Lung (tissue), 12 donors: ENCODE results near the gene EGFLAM. TPM values are rescaled to one million over a fixed set of nuclear protein-coding genes. Genes with fewer than 3 reads are reported as not detected.

Experiments used
- ATAC-seq: fragments of 200-7000 bp; cut with Tn5 transposase; one replicate; pipeline ENCODE4 v1.9.1; 2020; ENCODE audit warnings: moderate number of reproducible peaks; ENCODE audit not compliant: insufficient read depth, low FRiP score
- DNase-seq, 3 donors: peaks; one replicate each; pipeline ENCODE4 v3.0.0-alpha.2; 2013 to 2017
- H3K27ac ChIP-seq, 2 donors: one replicate each; pipeline ENCODE4 v1.5.1; 2013; ENCODE audit warnings: mild to moderate bottlenecking in 2 of 2, moderate library complexity in 2 of 2, control low read depth in 1 of 2, inconsistent platforms in 1 of 2, low read depth in 1 of 2, low read length in 1 of 2
- H3K27me3 ChIP-seq, 3 donors: one replicate each; pipeline ENCODE4 v1.5.1; 2013; ENCODE audit warnings: low read length in 2 of 3; ENCODE audit not compliant: control insufficient read depth in 3 of 3, insufficient read depth in 3 of 3
- H3K36me3 ChIP-seq, 4 donors: one replicate each; pipeline ENCODE4 v1.5.1; 2013; ENCODE audit warnings: low read length in 4 of 4, mild to moderate bottlenecking in 1 of 4, moderate library complexity in 1 of 4; ENCODE audit not compliant: control insufficient read depth in 4 of 4, insufficient read depth in 4 of 4
- H3K4me1 ChIP-seq, 5 donors: one replicate each; pipeline ENCODE4 v1.5.1; 2013; ENCODE audit warnings: low read length in 5 of 5, mild to moderate bottlenecking in 2 of 5, moderate library complexity in 1 of 5; ENCODE audit not compliant: control insufficient read depth in 5 of 5, insufficient read depth in 5 of 5
- H3K4me3 ChIP-seq: one replicate; pipeline ENCODE4 v1.5.1; 2013; ENCODE audit warnings: mild to moderate bottlenecking, control low read depth, moderate library complexity
- H3K9ac ChIP-seq, 2 donors: one replicate each; pipeline ENCODE4 v1.5.1; 2013; ENCODE audit warnings: low read length in 2 of 2, control low read depth in 1 of 2; ENCODE audit not compliant: insufficient read depth in 1 of 2
- H3K9me3 ChIP-seq, 4 donors: one replicate each; pipeline ENCODE4 v1.5.1; 2013; ENCODE audit warnings: low read length in 3 of 4, mild to moderate bottlenecking in 1 of 4, moderate library complexity in 1 of 4; ENCODE audit not compliant: control insufficient read depth in 4 of 4, insufficient read depth in 3 of 4
- WGBS, 2 donors: extraction: QIAGEN DNeasy Blood & Tissue Kit; methylation state at CpG; one replicate each; pipeline ENCODE4 v1.1.7; 2013; 5-methylcytosine and 5-hydroxymethylcytosine counted together
- polyA plus RNA-seq, 2 donors: library from polyadenylated mRNA; stranded (reverse); fragments of 200-250 nt; gene quantifications; one replicate each; pipeline ENCODE4 v1.2.1, GENCODE V29; 2013
- total RNA-seq, 2 donors: library from RNA; depleted of rRNA in 1 of 2; stranded (reverse); fragments of >200 nt in 1 of 2; gene quantifications; one replicate each; pipeline ENCODE4 v1.2.1, GENCODE V29; 2014 to 2021
- TF ChIP-seq, protein P1 (sequence below): IDR thresholded peaks from 2 replicates; pipeline ENCODE4 v1.5.1; 2012; ENCODE audit warnings: mild to moderate bottlenecking; ENCODE audit errors: control extremely low read depth, extremely low read depth
- donor health status: control.
- donor health status: control.
- donor health status: Bipolar disorder and iron deficiency.
- donor health status: healthy.
- donor health status: DM: yes; HTN: yes; CAD: no.

The EGFLAM gene
- total and polyA plus RNA-seq, 4 donors = 0.41 to 7.6 (median 1.3) TPM

DNA sequence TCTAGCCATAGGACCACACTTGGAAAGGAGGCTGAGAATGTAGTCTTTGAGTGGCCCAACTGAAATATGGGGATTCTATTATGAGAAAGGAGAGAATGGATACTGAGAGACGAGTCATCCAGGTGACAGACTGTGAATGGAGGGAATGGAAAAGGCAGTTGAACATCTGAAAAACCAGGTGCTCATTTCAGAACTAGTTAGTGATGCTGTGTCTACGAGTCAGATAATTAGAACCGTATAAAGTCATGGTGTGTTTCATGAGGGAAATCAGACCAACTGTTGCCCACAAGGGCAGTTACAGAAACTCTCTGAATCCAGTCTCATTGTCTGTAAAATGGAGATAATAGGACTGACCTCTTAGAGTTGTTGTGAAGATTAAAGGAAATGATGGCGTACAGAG lies 86.5 kb downstream of the EGFLAM start:
- H3K4me1 ChIP-seq = no peaks in the 10 kb centered on the region

DNA sequence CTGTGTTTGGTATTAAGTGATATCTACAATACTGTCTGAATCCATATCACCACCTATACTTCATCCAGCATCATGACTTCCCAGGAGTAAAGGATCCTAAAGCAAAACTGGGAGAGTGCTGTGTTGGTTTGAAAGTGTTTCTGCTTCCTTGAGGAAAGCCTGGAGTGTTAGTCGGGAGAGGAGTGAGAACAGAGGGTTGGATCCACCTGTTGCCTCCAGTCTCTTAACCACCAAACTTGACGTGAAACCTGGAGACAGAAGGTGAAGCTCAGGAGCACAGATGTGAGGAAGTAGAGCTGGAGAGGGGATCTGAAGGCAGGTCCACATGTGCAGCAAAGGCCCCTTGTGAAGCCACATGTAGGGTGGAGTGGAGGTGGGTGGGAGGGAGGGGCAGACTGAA lies 88.2 kb downstream of the EGFLAM start:
- no peak for DNase-seq
- Histone ChIP-seq H3K27ac (no peak overlapping the region), H3K36me3 (no peaks in the 10 kb centered on the region), H3K9me3 (no peaks in the 10 kb centered on the region), H3K9ac (no peak overlapping the region), H3K4me3 (no peak overlapping the region), H3K4me1 (no peaks in the 10 kb centered on the region), H3K27me3 (no peaks in the 10 kb centered on the region)
- ATAC-seq = no peak
- TF ChIP-seq, protein P1, sequence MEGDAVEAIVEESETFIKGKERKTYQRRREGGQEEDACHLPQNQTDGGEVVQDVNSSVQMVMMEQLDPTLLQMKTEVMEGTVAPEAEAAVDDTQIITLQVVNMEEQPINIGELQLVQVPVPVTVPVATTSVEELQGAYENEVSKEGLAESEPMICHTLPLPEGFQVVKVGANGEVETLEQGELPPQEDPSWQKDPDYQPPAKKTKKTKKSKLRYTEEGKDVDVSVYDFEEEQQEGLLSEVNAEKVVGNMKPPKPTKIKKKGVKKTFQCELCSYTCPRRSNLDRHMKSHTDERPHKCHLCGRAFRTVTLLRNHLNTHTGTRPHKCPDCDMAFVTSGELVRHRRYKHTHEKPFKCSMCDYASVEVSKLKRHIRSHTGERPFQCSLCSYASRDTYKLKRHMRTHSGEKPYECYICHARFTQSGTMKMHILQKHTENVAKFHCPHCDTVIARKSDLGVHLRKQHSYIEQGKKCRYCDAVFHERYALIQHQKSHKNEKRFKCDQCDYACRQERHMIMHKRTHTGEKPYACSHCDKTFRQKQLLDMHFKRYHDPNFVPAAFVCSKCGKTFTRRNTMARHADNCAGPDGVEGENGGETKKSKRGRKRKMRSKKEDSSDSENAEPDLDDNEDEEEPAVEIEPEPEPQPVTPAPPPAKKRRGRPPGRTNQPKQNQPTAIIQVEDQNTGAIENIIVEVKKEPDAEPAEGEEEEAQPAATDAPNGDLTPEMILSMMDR = no peak
- 97 to 98% methylated on average over 2 of the region's 2 CpGs for WGBS, 2 donors

More for the DNA sequence above, 86.5 kb downstream of the EGFLAM start:
- Histone ChIP-seq H3K36me3 (no peaks in the 10 kb centered on the region), H3K9ac (no peak overlapping the region), H3K27me3 (no peaks in the 10 kb centered on the region), H3K9me3 (no peaks in the 10 kb centered on the region), H3K27ac (no peak overlapping the region), H3K4me3 (no peak overlapping the region)
- DNase-seq (no peak), ATAC-seq (no peak)
- 88 to 92% methylated on average over 4 of the region's 4 CpGs for WGBS, 2 donors
- TF ChIP-seq, protein P1 = no peak

DNA sequence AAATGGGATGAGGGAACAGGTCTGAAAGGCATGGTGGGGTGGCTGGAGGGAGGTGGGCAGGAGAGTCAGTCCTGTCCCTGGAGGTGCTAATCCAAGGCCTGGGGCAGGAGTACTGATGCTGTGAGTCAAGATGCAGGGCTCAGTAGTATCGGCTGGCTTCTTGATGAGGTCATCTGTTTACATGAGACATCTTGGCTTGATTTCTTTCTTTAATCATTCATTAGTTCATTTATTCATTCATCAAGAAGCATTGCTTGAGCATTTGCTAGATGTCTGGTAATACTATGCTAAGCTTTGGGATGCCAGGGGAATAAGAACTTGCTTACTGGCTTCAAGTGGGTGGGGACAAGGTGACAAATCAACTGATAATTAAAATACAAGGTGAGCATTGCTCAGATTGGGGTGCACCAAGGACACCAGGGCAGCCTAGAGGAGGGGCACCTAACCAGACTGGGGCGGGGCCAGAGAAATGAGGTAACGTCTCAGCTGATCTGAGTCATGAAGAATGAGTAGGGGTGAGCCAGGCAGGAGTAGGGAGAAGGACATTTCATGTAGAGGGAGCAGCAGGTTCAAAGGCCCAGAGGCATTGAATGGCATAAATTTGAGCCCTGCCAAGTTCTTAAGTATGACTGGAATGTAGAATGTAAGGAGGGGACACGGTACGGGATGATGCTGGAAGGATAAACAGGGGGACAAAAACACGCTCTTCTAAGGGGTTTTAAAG lies 88.8 kb downstream of the EGFLAM start:
- no peak overlapping the region for H3K9ac ChIP-seq
- TF ChIP-seq, protein P1 = no peak
- no peak overlapping the region for H3K27ac ChIP-seq
- WGBS, 2 donors = 83 to 90% methylated on average over 6 of the region's 6 CpGs
- ATAC-seq (no peak), DNase-seq (no peak)
- no peaks in the 10 kb centered on the region for H3K36me3 ChIP-seq
- no peaks in the 10 kb centered on the region for H3K9me3 ChIP-seq
- H3K4me1 ChIP-seq = no peaks in the 10 kb centered on the region
- H3K4me3 ChIP-seq = no peak overlapping the region
- H3K27me3 ChIP-seq = no peaks in the 10 kb centered on the region

DNA sequence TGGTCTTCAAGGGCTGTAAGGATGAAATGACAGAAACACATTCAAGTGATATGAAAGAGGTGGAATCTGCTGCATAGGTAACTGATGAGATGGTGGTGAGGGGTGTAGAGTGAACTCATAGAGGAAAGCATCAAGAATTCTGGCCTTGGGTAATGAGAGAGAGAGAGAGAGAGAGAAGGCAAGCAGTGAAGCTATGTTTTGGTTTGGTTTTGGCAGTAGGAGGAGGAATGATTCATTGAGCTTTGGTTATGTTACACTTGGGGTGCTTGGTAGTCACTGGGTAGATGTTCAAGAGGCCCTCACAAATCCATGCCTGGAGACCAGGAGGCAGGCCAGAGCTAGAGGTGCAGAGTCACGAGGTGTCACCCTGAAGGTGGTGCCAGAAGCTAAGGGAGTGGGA lies 89.5 kb downstream of the EGFLAM start:
- Histone ChIP-seq H3K9ac (no peak overlapping the region), H3K4me3 (no peak overlapping the region), H3K27ac (no peak overlapping the region), H3K9me3 (no peaks in the 10 kb centered on the region), H3K27me3 (no peaks in the 10 kb centered on the region), H3K36me3 (no peaks in the 10 kb centered on the region), H3K4me1 (no peaks in the 10 kb centered on the region)
- WGBS, 2 donors = 83 to 88% methylated on average over 1 of the region's 1 CpG
- ATAC-seq (no peak), DNase-seq (no peak)
- TF ChIP-seq, protein P1 = no peak
